Measurements from ENCODE around the gene COA1. TPM values are rescaled to one million over a fixed set of nuclear protein-coding genes. Genes with fewer than 3 reads are reported as not detected.

COA1 gene
- total and polyA plus RNA-seq, 2 donors (not counting 3 experiments of a cell fraction or from before 2014, with no cell fraction given), result 38.1 to 55.1 TPM

- H3K9me3 ChIP-seq (replicated peaks; ENCODE audit: control insufficient read depth, insufficient read depth, low read length), result no peaks in the 10 kb centered on the region
- H3K36me3 ChIP-seq (ENCODE audit: control insufficient read depth in 2 of 2, extremely low read depth in 1 of 2, insufficient read depth in 2 of 2, low read length in 2 of 2), result no peaks in the 10 kb centered on the region
- intact Hi-C loops (cut with micrococcal nuclease), result loop anchor here (5.0 to 10.0 kb wide), 3 partner anchors 92 to 1490 kb away; partner anchors contain the start of gene GLI3
- DNase-seq (ENCODE audit: low read depth, low spot score), result no peak
- BruUV-seq (replicated peaks), result no TSS peak
- H3K27me3 ChIP-seq (ENCODE audit: control insufficient read depth in 2 of 2, insufficient read depth in 2 of 2, low read length in 2 of 2), result no peaks in the 10 kb centered on the region
- dilution Hi-C loops (cut with MboI; ENCODE audit: extremely low pct_ligation_motif_present, low sequenced_read_pairs), result no loop called here
- no peak for TF ChIP-seq POLR2AphosphoS5 (IDR thresholded peaks at IDR 0.05; ENCODE audit: insufficient read depth, low read depth, low read length)
- TF ChIP-seq FOS (IDR thresholded peaks at IDR 0.05; ENCODE audit: borderline replicate concordance, insufficient read depth, low read length), result no peak
- TF ChIP-seq JUN (IDR thresholded peaks at IDR 0.05; ENCODE audit: borderline replicate concordance, insufficient read depth, insufficient read length, low read depth), result no peak
- no peak for TF ChIP-seq CTCF (IDR thresholded peaks at IDR 0.05; ENCODE audit: extremely low read depth in 1 of 2, insufficient read depth in 1 of 2, low read depth in 1 of 2, low read length in 2 of 2)
- TF ChIP-seq GATA2 (IDR thresholded peaks at IDR 0.05; ENCODE audit: insufficient read depth, insufficient read length, low read depth, low read length), result no peak
- TF ChIP-seq MYC (IDR thresholded peaks at IDR 0.05; ENCODE audit: low read depth, low read length), result no peak
- no peak for TF ChIP-seq EZH2 (IDR thresholded peaks at IDR 0.05; ENCODE audit: borderline replicate concordance, low read depth, low read length, severe bottlenecking)
- no peak for TF ChIP-seq POLR2A (IDR thresholded peaks at IDR 0.05; ENCODE audit: low read depth, low read length)
- TF ChIP-seq MAX (IDR thresholded peaks at IDR 0.05; ENCODE audit: insufficient read depth, insufficient read length), result no peak
- H3K4me3 ChIP-seq (replicated peaks in 1 of 3; ENCODE audit: insufficient read depth in 1 of 3, low read depth in 1 of 3, low read length in 3 of 3), result no peak overlapping the region
- no peak overlapping the region for H3K4me2 ChIP-seq (ENCODE audit: insufficient read depth, low read length)
- H3K9me1 ChIP-seq (replicated peaks; ENCODE audit: control insufficient read depth, extremely low read depth, insufficient read depth, low read length), result no peaks in the 10 kb centered on the region
- no peaks in the 10 kb centered on the region for H4K20me1 ChIP-seq (replicated peaks; ENCODE audit: control insufficient read depth, extremely low read depth, insufficient read depth, low read length)
- CTCF ChIA-PET, result interaction anchor here (1.2 to 1.5 kb wide), 2 partner anchors 143 to 286 kb away, joined by 4 to 7 read pairs; partner anchors contain the start of gene STK17A
- no peak overlapping the region for H3K27ac ChIP-seq (ENCODE audit: insufficient read depth, low read depth, low read length)
- no peak overlapping the region for H3K9ac ChIP-seq (replicated peaks; ENCODE audit: extremely low read depth, insufficient read depth, low read length)
- POLR2A ChIA-PET, result no interaction called here
- H3K79me2 ChIP-seq (ENCODE audit: control insufficient read depth, insufficient read depth, low read length), result peaks cover 62% of the 10 kb centered on the region
- peaks cover 14% of the 10 kb centered on the region for H3K4me1 ChIP-seq (ENCODE audit: control insufficient read depth, extremely low read depth, insufficient read depth, low read length)
- FAIRE-seq, result no peak
- no peak overlapping the region for H2AFZ ChIP-seq (ENCODE audit: low read depth, low read length)
Observed at GRCh38 chr7:43725251-43725650, 4.1 kb downstream of the COA1 start.
